ENCODE results near the gene MFSD6.
"Not testable (repeated sequence)": the region's sequence is repeated elsewhere in the genome, so short reads cannot be mapped to it uniquely, and the experiment has no call there.

DNA sequence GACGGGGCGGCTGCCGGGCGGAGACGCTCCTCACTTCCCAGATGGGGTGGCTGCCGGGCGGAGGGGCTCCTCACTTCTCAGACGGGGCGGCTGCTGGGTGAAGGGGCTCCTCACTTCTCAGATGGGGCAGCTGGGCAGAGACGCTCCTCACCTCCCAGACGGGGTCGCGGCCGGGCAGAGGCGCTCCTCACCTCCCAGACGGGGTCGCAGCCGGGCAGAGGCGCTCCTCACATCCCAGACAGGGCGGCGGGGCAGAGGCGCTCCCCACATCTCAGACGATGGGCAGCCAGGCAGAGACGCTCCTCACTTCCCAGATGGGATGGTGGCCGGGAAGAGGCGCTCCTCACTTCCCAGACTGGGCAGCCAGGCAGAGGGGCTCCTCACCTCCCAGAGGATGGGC is 22.7 kb downstream of the MFSD6 start:
- TF ChIP-seq, protein P1, sequence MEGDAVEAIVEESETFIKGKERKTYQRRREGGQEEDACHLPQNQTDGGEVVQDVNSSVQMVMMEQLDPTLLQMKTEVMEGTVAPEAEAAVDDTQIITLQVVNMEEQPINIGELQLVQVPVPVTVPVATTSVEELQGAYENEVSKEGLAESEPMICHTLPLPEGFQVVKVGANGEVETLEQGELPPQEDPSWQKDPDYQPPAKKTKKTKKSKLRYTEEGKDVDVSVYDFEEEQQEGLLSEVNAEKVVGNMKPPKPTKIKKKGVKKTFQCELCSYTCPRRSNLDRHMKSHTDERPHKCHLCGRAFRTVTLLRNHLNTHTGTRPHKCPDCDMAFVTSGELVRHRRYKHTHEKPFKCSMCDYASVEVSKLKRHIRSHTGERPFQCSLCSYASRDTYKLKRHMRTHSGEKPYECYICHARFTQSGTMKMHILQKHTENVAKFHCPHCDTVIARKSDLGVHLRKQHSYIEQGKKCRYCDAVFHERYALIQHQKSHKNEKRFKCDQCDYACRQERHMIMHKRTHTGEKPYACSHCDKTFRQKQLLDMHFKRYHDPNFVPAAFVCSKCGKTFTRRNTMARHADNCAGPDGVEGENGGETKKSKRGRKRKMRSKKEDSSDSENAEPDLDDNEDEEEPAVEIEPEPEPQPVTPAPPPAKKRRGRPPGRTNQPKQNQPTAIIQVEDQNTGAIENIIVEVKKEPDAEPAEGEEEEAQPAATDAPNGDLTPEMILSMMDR (conservative IDR thresholded peaks at IDR 0.05) = not testable (repeated sequence)
- not testable (repeated sequence) for TF ChIP-seq ZFX (IDR thresholded peaks at IDR 0.05)
